Thyroid gland (tissue), 4 donors: ENCODE results near the gene GAB4. TPM values are rescaled to one million over a fixed set of nuclear protein-coding genes. Genes with fewer than 3 reads are reported as not detected.
"Not testable (repeated sequence)": the region's sequence is repeated elsewhere in the genome, so short reads cannot be mapped to it uniquely, and the experiment has no call there.

Experiments
- DNase-seq, 2 donors: peaks; one replicate each; pipeline ENCODE4 v3.0.0-alpha.2; 2019
- H3K27ac ChIP-seq, 3 donors: fragments of 200-600 bp; sonication (generic); 1 replicate in 2 of 3; 2 replicates in 1 of 3; pipeline ENCODE4 v1.5.1; 2016 to 2019; ENCODE audit warnings: mild to moderate bottlenecking in 1 of 3, moderate library complexity in 1 of 3
- H3K27me3 ChIP-seq: fragments of 200-600 bp; sonication (generic); one replicate; pipeline ENCODE4 v1.5.1; 2019
- H3K36me3 ChIP-seq, 2 donors: fragments of 200-600 bp; sonication (generic); one replicate each; pipeline ENCODE4 v1.5.1; 2016 to 2019
- H3K4me1 ChIP-seq, 2 donors: fragments of 200-600 bp; sonication (generic); one replicate each; pipeline ENCODE4 v1.5.1; 2017 to 2019
- H3K4me3 ChIP-seq, 3 donors: fragments of 200-600 bp; sonication (generic); replicated peaks in 1 of 3; 1 replicate in 2 of 3; 2 replicates in 1 of 3; pipeline ENCODE4 v1.5.1; 2016; ENCODE audit warnings: mild to moderate bottlenecking in 1 of 3
- H3K9me3 ChIP-seq: fragments of 200-600 bp; sonication (generic); one replicate; pipeline ENCODE4 v1.5.1; 2017
- POLR2A ChIP-seq, 2 donors: fragments of 450-650 bp; IDR thresholded peaks; one replicate each; pipeline ENCODE4 v1.6.1; 2017; ENCODE audit warnings: antibody characterized with exemption in 2 of 2, mild to moderate bottlenecking in 2 of 2, moderate library complexity in 1 of 2
- WGBS, 2 donors: methylation state at CpG; one replicate each; pipeline ENCODE4 v1.1.5; 2017; 5-methylcytosine and 5-hydroxymethylcytosine counted together
- intact Hi-C: fragments of 100-400 bp; cut with DNase I; formaldehyde crosslinking; loops from one replicate; pipeline ENCODE4 v1.15.1; 2023
- total RNA-seq, 4 donors: library from RNA; depleted of rRNA; stranded (reverse); fragments of >200 nt; gene quantifications; one replicate each; pipeline ENCODE4 v1.2.3, GENCODE V29; 2016
- TF ChIP-seq, protein P1 (sequence below), 6 experiments: fragments of 200-600 bp in 3 of 6; fragments of 450-650 bp in 3 of 6; sonication (generic) in 3 of 6; IDR thresholded peaks; one replicate each; pipeline ENCODE4 v1.5.1; 2016 to 2019; ENCODE audit warnings: antibody characterized with exemption in 6 of 6, mild to moderate bottlenecking in 2 of 6, inconsistent platforms in 1 of 6, moderate library complexity in 1 of 6

GAB4 gene
- total RNA-seq, 4 donors from 2014 or later = not detected

DNA sequence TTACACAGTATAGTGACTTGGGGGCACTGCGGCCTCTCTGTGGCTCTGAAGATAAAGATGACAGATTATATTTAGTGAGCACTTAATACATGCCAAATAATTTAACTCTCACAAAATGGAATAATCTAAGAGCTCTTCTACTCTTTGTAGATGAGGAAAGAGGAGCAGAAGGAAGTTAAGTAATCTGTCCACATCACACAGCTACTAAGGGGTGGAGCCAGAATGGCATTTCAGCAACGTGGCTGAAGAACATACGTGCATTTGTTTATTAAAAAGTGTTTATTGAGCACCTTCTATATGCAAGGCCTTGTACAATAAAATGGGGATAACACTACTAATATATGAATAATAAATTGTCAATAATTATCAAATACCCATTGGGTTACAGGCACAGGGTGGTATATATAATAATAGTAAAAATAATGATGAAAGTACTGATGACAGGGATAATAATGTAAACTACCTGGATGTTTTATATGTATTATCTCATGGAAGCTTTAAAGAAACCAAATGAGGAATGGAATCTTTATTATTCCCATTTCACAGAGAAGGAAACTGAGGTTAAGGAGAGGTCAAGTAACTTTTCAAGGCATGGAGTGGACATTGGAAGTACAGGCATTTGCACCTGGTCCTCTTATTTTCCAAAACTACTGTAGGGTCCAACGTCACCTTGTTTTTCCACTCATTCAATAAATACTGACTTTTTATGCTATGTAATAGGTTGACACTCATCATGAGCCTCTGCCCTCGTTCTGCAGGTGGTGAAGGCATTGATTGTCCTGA lies 38.7 kb upstream of the GAB4 start:
- Histone ChIP-seq H3K27ac (no peak overlapping the region), H3K4me3 (no peak overlapping the region), H3K27me3 (no peaks in the 10 kb centered on the region), H3K4me1 (no peaks in the 10 kb centered on the region), H3K36me3 (no peaks in the 10 kb centered on the region), H3K9me3 (no peaks in the 10 kb centered on the region)
- no peak for DNase-seq
- intact Hi-C loops = no loop called here
- TF ChIP-seq POLR2A (IDR thresholded peaks at IDR 0.05) = no peak
- TF ChIP-seq, protein P1, sequence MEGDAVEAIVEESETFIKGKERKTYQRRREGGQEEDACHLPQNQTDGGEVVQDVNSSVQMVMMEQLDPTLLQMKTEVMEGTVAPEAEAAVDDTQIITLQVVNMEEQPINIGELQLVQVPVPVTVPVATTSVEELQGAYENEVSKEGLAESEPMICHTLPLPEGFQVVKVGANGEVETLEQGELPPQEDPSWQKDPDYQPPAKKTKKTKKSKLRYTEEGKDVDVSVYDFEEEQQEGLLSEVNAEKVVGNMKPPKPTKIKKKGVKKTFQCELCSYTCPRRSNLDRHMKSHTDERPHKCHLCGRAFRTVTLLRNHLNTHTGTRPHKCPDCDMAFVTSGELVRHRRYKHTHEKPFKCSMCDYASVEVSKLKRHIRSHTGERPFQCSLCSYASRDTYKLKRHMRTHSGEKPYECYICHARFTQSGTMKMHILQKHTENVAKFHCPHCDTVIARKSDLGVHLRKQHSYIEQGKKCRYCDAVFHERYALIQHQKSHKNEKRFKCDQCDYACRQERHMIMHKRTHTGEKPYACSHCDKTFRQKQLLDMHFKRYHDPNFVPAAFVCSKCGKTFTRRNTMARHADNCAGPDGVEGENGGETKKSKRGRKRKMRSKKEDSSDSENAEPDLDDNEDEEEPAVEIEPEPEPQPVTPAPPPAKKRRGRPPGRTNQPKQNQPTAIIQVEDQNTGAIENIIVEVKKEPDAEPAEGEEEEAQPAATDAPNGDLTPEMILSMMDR (IDR thresholded peaks at IDR 0.05) = no peak
- 75 to 81% methylated on average over 5 of the region's 5 CpGs for WGBS, 2 donors

DNA sequence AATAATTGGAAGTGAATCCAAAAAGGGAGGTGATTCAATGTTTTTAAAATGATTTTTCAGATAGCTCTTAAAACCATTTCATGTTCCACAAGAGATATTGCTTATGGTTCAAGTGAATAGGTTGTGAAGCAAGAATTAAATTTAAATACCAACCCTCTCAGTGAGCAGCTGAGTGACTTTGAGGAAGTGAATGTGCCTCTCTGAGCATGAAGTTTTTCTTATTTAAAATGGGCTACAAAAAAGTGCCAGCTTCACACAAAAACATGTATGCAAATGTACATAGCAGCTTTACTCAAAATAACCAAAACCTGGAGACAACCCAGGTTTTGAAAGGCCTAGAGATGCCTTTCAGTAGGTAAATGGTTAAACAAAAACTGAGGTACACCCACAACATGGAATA lies 35.5 kb upstream of the GAB4 start:
- no peak for TF ChIP-seq POLR2A (IDR thresholded peaks at IDR 0.05)
- TF ChIP-seq, protein P1 (IDR thresholded peaks at IDR 0.05) = no peak
- H3K36me3 ChIP-seq = no peaks in the 10 kb centered on the region

DNA sequence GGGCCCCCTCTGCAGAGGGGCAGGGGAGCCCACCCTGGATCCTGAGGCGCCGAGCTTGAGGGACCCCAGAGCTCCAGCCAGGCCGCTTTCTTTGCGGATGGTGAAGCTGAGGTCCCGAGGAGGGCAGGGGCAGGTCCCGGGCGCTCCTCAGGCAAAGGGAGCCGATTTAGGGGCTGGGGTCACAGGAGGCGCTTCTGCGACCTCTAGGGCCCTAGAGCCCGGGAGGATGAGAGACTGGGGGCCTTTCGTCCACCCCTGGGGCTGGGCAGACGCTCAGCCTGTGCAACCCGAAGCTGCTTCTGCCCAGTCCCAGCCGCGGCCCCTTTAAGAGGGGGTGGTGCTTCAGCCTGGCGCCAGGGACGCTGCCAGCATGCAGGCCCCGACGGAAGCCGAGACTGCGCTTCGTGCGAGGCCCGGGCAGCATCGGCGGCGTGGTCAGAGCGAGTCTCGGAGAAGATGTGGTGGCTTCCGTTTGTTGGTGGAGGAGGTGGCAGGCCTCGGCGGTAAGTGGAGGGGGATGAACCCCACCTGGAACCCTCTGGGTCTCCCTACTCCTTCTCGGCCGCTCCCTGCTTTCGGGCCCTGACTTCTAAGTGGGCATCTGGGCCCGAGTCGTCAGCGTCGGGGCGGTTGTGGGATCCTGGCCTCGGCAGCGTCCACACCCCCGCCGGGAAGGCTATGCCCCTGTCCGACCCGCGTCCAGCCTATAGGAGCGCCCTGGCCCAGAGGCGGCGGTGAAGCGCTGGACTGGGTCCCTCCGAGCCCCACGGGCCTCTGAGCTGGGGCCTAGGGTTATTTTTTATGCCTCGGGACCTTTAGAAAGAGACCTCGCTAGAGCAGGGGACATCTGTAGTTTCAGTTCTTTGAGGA lies 29.1 kb upstream of the GAB4 start:
- H3K27me3 ChIP-seq, H3K4me1 ChIP-seq, H3K9me3 ChIP-seq, H3K27ac ChIP-seq, DNase-seq, H3K36me3 ChIP-seq, intact Hi-C loops: not testable (repeated sequence)
- H3K4me3 ChIP-seq = peak overlapping the region in 1 of 3 donors; percentile 26
- 46 to 60% methylated on average over 2 to 20 of the region's 56 CpGs for WGBS, 2 donors

More for the DNA sequence above, 35.5 kb upstream of the GAB4 start:
- intact Hi-C loops = no loop called here
- no peaks in the 10 kb centered on the region for H3K9me3 ChIP-seq
- H3K27ac ChIP-seq = no peak overlapping the region
- no peak overlapping the region for H3K4me3 ChIP-seq
- H3K4me1 ChIP-seq = no peaks in the 10 kb centered on the region
- H3K27me3 ChIP-seq = no peaks in the 10 kb centered on the region
- DNase-seq = no peak

DNA sequence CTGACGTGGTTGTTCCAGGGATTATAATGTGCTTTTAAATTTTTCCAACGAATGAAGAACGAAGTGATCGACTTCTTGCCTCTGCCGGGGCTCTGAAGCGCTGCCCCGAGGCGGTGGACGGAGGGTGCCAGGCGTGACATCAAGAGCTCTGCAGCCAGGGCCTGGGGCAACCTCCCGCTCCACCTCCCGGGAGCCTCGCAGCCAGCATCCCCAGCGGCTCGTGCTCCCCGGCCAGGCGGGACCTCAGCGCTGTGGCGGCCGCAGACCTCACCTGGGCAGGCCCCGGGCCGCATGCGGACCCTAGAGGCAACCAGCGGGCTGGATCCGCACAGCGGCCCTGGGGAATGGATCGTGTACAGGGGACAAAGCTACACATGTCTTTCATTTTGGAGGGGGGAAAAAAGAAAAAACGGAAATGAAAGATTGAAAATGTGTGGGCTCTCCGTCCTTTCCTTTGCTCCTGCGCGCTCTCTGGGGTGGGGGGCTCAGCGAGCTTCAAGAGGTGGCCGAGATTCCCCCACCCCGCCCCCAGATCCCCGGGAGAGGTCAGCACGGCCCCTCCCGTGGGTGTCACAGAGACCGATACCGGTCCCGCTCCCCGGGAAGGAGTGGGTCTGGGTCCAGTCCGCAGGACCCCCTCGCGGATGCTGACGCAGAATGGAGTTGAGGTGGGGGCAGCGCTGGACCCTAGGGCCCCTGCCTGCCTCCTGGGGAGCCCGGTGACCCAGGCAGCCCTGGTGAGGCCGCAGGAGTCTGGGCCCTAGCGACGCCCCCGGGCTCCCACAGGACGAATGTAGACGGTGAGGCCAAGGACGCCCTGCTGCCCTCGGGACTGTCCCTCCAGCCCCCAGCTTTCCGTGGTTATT lies 28.2 kb upstream of the GAB4 start:
- H3K27ac ChIP-seq, H3K4me1 ChIP-seq, H3K9me3 ChIP-seq, H3K36me3 ChIP-seq, intact Hi-C loops, H3K27me3 ChIP-seq: not testable (repeated sequence)
- peak; percentile 20 to 41 for DNase-seq
- 28 to 33% methylated on average over 40 to 42 of the region's 56 CpGs for WGBS, 2 donors
- H3K4me3 ChIP-seq = peak overlapping the region in 1 of 3 donors; percentile 26

DNA sequence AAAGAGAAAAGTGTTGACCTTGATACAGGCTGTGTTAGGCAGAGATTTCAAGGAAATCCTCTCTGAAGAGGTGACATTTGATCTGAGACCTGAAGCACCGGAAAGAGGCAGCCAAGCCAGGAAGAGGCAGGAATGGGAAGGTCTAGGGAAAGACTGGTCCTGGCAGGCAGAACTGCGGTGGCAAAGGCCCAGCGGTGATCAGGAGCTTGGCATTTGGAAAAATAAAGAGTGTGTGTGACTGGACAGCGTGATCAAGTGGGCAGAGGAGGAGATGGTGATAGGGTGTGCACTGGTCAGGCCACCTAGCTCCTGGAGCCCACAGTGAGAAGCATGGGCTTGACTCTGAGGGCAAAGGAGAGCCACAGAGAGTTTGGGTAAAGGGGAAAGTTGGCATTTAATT lies 27.2 kb upstream of the GAB4 start:
- WGBS, 2 donors = 30 to 53% methylated on average over 4 of the region's 4 CpGs

DNA sequence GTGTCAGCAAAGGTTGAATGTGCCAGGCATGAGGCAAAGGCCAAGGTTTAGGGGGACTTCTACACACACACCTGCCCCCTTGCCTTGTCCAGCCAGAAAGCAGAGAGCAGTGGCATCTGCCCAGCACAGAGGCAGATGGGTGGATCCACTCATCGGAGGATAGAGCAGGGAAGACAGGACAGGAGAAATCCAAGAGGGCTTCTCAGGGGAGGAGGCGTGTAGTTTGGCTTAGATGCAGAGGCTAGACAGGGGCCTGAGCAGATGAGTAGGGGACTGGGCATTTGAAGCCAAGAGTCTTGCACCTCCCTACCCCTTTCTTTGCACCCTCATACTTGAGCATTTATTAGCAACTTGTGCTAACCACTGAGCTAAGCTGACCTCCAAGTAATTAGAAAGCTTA lies 26.5 kb upstream of the GAB4 start:
- H3K36me3 ChIP-seq, H3K4me3 ChIP-seq, H3K4me1 ChIP-seq, intact Hi-C loops, H3K27me3 ChIP-seq, DNase-seq, H3K9me3 ChIP-seq, H3K27ac ChIP-seq: not testable (repeated sequence)
- WGBS, 2 donors = 87 to 91% methylated on average over 2 of the region's 2 CpGs

More for the DNA sequence above, 27.2 kb upstream of the GAB4 start:
- H3K27me3 ChIP-seq = no peaks in the 10 kb centered on the region
- no peak overlapping the region for H3K27ac ChIP-seq
- TF ChIP-seq, protein P1 (IDR thresholded peaks at IDR 0.05) = no peak
- peak in 1 of 2 donors; percentile 35 for TF ChIP-seq POLR2A (IDR thresholded peaks at IDR 0.05)
- peaks cover 3 to 8% of the 10 kb centered on the region in 2 donors for H3K4me1 ChIP-seq
- H3K4me3 ChIP-seq = no peak overlapping the region
- H3K36me3 ChIP-seq = no peaks in the 10 kb centered on the region
- intact Hi-C loops = no loop called here
- H3K9me3 ChIP-seq = no peaks in the 10 kb centered on the region
- DNase-seq = peak; percentile 66 to 86

DNA sequence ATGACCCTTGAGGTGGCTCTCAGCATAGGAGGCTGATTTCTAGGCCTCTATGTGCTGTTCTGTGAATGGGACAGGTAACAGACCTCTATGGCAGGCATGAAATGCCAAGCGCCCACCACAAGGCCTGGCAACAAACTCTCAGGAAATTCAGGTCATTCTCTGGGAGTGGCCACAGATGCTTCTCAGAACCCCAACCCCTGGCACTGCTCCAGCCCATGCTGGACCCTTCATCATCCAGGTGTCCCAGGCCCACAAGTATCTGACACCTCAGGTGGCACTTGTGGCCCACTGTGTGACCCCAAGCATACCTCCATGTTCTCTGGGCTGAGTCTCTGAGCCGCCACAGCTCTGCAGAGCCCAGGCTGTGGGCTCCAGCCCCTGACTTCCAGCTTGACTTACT lies 24.3 kb upstream of the GAB4 start:
- H3K27me3 ChIP-seq, H3K4me3 ChIP-seq, H3K9me3 ChIP-seq, H3K27ac ChIP-seq, intact Hi-C loops, H3K4me1 ChIP-seq, H3K36me3 ChIP-seq, DNase-seq: not testable (repeated sequence)
- WGBS, 2 donors = 80 to 100% methylated on average over 1 to 2 of the region's 2 CpGs

DNA sequence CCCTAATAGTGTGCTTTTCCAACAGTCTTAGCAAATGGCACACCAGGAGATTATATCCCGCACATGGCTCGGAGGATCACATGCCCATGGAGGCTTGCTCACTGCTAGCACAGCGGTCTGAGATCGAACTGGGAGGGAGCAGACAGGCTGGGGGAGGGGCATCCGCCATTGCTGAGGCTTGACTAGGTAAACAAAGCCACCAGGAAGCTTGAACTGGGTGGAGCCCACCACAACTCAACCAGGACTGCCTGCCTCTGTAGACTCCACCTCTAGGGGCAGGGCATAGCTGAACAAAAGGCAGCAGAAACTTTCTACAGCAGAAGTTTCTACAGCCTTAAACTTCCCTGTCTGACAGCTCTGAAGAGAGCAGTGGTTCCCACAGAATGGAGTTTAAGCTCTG lies 16.4 kb upstream of the GAB4 start:
- not testable (repeated sequence) for DNase-seq
- WGBS, 2 donors = 73 to 77% methylated on average over 3 to 4 of the region's 5 CpGs

DNA sequence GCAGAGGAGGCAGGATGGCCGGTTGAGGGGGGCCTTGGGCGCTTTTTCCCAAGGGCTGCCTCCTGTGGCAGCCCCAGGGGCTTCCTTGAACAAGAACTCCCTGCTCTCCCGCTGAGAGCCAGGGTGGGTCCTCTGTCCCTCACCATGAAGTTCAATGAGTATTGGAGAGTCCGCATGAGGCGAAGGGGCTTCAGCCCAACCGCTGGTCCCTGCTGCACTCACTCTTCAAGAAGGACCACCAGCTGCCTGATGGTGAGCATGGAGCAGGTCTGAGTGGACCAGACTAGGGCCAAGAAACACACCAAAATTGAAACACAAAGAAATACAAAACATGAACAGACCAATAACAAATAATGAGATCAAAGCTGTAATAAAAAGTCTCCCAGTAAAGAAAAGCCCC lies 7.5 kb upstream of the GAB4 start:
- H3K27me3 ChIP-seq, DNase-seq, H3K27ac ChIP-seq, intact Hi-C loops, H3K9me3 ChIP-seq, H3K4me1 ChIP-seq, H3K4me3 ChIP-seq, H3K36me3 ChIP-seq: not testable (repeated sequence)
- 58 to 72% methylated on average over 6 of the region's 6 CpGs for WGBS, 2 donors

More for the DNA sequence above, 16.4 kb upstream of the GAB4 start:
- H3K27ac ChIP-seq, H3K27me3 ChIP-seq, H3K36me3 ChIP-seq, H3K4me3 ChIP-seq, intact Hi-C loops, H3K4me1 ChIP-seq, H3K9me3 ChIP-seq: not testable (repeated sequence)
